Gastroesophageal sphincter (tissue), 3 donors: ENCODE measurements around the gene CAMKMT.

Experiments used
- POLR2A ChIP-seq, 2 donors: fragments of 450-650 bp; IDR thresholded peaks; one replicate each; pipeline ENCODE4 v1.6.1; 2017; ENCODE audit warnings: antibody characterized with exemption in 2 of 2, mild to moderate bottlenecking in 2 of 2, moderate library complexity in 1 of 2
- POLR2AphosphoS5 ChIP-seq: sonication (generic); formaldehyde crosslinking; IDR thresholded peaks from one replicate; pipeline ENCODE4 v1.6.1; 2017; ENCODE audit warnings: antibody characterized with exemption
- TF ChIP-seq, protein P1 (sequence below), 4 experiments: fragments of 200-600 bp in 2 of 4; fragments of 450-650 bp in 2 of 4; sonication (generic) in 1 of 4; IDR thresholded peaks; one replicate each; pipeline ENCODE4 v1.5.1; 2017 to 2019; ENCODE audit warnings: antibody characterized with exemption in 4 of 4, mild to moderate bottlenecking in 2 of 4, moderate library complexity in 2 of 4

DNA sequence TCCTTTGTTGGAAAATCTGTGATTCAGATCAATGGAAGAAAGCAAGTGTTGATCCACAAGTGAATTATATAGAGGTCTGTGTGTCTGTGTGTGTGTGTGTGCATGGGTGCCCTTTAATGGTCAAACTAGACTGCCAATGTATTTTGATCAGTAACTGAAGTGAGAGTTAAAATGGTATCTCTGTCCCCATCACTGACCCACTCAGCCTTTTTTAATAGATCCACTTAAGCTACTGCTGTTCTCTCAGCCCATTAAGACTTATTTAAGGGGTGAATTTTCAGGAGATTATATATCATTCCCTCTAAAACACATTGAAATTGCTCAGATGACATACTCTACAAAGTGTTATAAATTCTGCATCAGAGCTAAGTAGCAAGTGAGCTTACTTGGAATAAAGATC is 386.0 kb downstream of the CAMKMT start:
- TF ChIP-seq POLR2A (IDR thresholded peaks at IDR 0.05) (no peak), POLR2AphosphoS5 (no peak)
- TF ChIP-seq, protein P1, sequence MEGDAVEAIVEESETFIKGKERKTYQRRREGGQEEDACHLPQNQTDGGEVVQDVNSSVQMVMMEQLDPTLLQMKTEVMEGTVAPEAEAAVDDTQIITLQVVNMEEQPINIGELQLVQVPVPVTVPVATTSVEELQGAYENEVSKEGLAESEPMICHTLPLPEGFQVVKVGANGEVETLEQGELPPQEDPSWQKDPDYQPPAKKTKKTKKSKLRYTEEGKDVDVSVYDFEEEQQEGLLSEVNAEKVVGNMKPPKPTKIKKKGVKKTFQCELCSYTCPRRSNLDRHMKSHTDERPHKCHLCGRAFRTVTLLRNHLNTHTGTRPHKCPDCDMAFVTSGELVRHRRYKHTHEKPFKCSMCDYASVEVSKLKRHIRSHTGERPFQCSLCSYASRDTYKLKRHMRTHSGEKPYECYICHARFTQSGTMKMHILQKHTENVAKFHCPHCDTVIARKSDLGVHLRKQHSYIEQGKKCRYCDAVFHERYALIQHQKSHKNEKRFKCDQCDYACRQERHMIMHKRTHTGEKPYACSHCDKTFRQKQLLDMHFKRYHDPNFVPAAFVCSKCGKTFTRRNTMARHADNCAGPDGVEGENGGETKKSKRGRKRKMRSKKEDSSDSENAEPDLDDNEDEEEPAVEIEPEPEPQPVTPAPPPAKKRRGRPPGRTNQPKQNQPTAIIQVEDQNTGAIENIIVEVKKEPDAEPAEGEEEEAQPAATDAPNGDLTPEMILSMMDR (IDR thresholded peaks at IDR 0.05): no peak
